ENCODE results near the gene PMFBP1. TPM values are rescaled to one million over a fixed set of nuclear protein-coding genes. Genes with fewer than 3 reads are reported as not detected.

The PMFBP1 gene
- total RNA-seq, 4 donors from 2014 or later: 0.42 to 1.2 (median 0.51) TPM

DNA sequence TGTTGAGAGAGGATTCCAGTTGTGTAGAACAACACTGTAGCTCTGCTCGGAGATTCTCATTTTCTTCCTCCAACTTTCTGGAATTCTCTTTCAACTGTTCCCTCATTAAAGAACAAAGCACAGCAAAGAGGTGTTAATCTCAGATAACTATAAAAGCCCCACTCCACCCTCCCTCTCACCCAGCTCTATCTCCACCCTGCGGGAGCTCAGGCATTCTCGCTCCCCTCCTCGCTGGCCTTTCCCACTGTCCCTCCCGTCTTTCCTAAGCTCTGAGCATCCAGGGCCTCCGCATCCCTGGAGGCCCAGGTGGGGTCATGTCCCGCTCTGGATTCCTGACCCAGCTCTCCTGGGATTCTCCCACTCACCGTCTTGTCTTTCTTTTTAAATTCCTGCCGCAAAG, 43.3 kb downstream of the PMFBP1 start:
- Histone ChIP-seq H3K9me3 (no peaks in the 10 kb centered on the region), H3K36me3 (no peaks in the 10 kb centered on the region), H3K27ac (no peak overlapping the region), H3K4me3 (no peak overlapping the region), H3K4me1 (peaks cover 0 to 18% (median 0%) of the 10 kb centered on the region in 4 donors), H3K27me3 (no peaks in the 10 kb centered on the region)
- TF ChIP-seq, protein P1, sequence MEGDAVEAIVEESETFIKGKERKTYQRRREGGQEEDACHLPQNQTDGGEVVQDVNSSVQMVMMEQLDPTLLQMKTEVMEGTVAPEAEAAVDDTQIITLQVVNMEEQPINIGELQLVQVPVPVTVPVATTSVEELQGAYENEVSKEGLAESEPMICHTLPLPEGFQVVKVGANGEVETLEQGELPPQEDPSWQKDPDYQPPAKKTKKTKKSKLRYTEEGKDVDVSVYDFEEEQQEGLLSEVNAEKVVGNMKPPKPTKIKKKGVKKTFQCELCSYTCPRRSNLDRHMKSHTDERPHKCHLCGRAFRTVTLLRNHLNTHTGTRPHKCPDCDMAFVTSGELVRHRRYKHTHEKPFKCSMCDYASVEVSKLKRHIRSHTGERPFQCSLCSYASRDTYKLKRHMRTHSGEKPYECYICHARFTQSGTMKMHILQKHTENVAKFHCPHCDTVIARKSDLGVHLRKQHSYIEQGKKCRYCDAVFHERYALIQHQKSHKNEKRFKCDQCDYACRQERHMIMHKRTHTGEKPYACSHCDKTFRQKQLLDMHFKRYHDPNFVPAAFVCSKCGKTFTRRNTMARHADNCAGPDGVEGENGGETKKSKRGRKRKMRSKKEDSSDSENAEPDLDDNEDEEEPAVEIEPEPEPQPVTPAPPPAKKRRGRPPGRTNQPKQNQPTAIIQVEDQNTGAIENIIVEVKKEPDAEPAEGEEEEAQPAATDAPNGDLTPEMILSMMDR (IDR thresholded peaks at IDR 0.05): no peak
- no peak for TF ChIP-seq EP300 (IDR thresholded peaks at IDR 0.05)
- TF ChIP-seq POLR2A (IDR thresholded peaks at IDR 0.05): no peak
- DNase-seq (ENCODE audit: low spot score in 2 of 2): no peak
- 73 to 77% methylated on average over 9 of the region's 9 CpGs for WGBS, 2 donors

DNA sequence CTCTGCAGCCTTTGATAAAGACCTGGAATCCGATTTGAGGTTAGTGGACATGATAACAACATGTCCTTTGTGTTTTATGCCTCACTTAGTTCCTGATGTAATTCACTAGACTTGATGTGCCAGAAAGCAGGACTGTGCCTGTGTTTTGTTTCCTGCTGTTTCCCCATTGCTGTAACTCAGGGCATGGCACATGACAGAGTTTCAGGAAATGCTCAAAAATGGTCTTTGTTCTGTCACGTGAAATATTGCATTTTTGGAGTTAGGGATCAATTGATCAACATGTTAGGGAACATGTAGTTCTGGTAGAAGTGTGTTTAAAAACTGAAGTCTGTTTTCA, 45.6 kb downstream of the PMFBP1 start:
- Histone ChIP-seq H3K27ac (peak overlapping the region in 2 of 4 donors; percentile 73), H3K27me3 (no peaks in the 10 kb centered on the region), H3K4me3 (no peak overlapping the region), H3K36me3 (no peaks in the 10 kb centered on the region), H3K9me3 (no peaks in the 10 kb centered on the region), H3K4me1 (peaks cover 0 to 18% (median 0%) of the 10 kb centered on the region in 4 donors)
- DNase-seq (ENCODE audit: low spot score in 2 of 2): peak in 1 of 2 donors; percentile 22
- TF ChIP-seq EP300 (IDR thresholded peaks at IDR 0.05): peak; percentile 90 to 98
- TF ChIP-seq, protein P1 (IDR thresholded peaks at IDR 0.05): no peak
- WGBS, 2 donors: 31 to 34% methylated on average over 2 of the region's 2 CpGs

DNA sequence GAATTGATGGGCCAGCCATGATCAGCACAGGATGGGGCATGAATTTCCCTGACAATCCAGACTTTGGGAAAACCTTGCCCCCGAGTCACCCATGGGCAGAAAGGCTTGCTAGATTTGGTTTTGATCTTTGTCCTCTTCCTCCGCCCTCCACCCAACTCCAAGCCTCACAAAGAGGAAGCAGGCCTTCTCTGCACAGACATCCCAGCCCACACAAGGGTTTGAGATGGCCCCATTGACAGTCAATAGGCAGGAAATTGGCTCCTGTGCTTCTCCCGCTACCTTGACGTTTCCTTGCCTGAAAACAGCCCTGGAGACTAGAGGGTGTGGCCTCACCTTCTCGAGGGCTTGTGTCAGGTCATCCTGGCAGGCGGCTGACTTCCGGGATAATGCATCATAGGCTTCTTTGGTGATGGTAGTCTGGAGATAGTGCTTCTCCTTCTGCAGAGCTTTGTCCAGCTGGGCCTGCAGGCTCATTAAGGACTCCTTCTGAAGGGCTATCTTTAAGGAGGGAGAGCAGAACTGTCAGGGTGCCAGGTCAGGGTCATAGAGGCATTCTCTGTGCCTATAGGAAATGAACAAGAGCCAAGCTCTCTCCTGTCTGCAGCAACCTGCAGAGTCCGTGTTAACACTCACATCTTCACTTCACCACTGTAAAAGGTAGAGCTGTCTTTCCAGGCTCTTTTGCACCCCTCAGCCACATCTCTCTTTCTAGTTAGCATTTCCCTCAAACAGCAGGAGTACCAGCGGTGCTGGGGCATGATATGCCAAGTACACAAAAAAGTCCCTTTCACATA, 46.1 kb downstream of the PMFBP1 start:
- 78 to 87% methylated on average over 9 of the region's 9 CpGs for WGBS, 2 donors
- H3K27ac ChIP-seq: peak overlapping the region in 2 of 4 donors; percentile 73
- DNase-seq (ENCODE audit: low spot score in 2 of 2): no peak

DNA sequence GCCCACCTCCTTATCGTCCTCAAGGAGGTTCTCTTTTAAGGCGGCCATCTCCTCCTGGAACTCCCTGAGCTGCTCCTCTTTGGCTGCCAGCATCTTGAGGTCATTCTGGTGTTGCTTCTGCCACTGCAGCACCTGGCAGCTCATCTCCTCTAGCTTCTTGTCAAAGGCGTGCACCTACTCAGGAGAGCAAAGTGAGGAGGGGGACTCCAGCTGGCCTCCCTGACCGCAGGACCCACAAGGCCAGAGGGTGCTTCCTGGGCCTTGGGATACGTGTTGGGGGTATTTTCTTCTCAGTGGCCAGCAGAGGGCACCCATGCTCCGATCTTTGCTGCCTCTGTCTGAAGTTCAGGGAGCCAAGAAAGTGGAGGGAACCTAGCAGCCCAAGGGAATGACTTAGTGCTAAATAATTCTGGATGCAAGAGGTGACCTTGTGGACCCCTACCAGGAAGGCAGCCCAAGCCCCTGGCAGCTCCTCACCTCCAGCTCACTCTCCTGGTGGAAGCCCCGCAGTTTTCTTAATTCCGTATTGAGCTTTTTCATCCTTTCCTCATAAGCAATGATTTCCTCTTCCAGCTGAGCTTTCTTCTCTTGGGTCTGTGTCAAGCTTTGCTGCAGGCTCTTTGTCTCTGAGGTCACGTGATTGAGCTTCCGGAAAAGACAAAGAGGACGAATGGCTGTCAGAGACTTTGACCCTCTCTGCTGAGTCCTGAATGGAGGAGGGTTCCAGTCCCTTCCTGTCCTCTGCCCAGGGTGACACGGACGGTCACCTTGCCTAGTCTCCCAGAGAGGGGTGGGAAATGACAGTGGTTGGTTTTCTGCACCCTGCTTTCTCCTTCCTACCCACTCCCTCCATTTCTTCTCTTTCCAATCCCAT, 47.0 kb downstream of the PMFBP1 start:
- 27 to 33% methylated on average over 12 of the region's 13 CpGs for WGBS, 2 donors
- Histone ChIP-seq H3K27ac (peak overlapping the region in 2 of 4 donors; percentile 73), H3K9me3 (no peaks in the 10 kb centered on the region), H3K36me3 (no peaks in the 10 kb centered on the region), H3K4me1 (peaks cover 0 to 18% (median 0%) of the 10 kb centered on the region in 4 donors), H3K4me3 (peak overlapping the region in 1 of 4 donors; percentile 16), H3K27me3 (no peaks in the 10 kb centered on the region)
- TF ChIP-seq, protein P1 (IDR thresholded peaks at IDR 0.05): peak; percentile 63 to 84 (median 81)
- no peak for TF ChIP-seq EP300 (IDR thresholded peaks at IDR 0.05)
- peak in 1 of 2 donors; percentile 25 for DNase-seq (ENCODE audit: low spot score in 2 of 2)

More for the DNA sequence above, 46.1 kb downstream of the PMFBP1 start:
- TF ChIP-seq, protein P1 (IDR thresholded peaks at IDR 0.05): no peak
- TF ChIP-seq EP300 (IDR thresholded peaks at IDR 0.05) (no peak), POLR2A (IDR thresholded peaks at IDR 0.05) (no peak)
- Histone ChIP-seq H3K4me1 (peaks cover 0 to 18% (median 0%) of the 10 kb centered on the region in 4 donors), H3K27me3 (no peaks in the 10 kb centered on the region), H3K9me3 (no peaks in the 10 kb centered on the region), H3K4me3 (no peak overlapping the region), H3K36me3 (no peaks in the 10 kb centered on the region)

All from tibial nerve (tissue), 4 donors.